Tibial artery (tissue), 4 donors: ENCODE results near the gene NR2C1.
"Not testable (repeated sequence)": the region's sequence is repeated elsewhere in the genome, so short reads cannot be mapped to it uniquely, and the experiment has no call there.

Experiments used
- DNase-seq, 2 donors: peaks; one replicate each; pipeline ENCODE4 v3.0.0-alpha.2; 2019
- H3K27ac ChIP-seq, 2 donors: fragments of 200-600 bp; sonication (generic) in 1 of 2; 1 replicate in 1 of 2; 2 replicates in 1 of 2; pipeline ENCODE4 v1.5.1; 2018 to 2019; ENCODE audit warnings: mild to moderate bottlenecking in 1 of 2
- H3K27me3 ChIP-seq, 2 donors: fragments of 200-600 bp; sonication (generic) in 1 of 2; one replicate each; pipeline versions ENCODE4 v1.5.1 to v1.6.0; 2016 to 2019
- H3K36me3 ChIP-seq, 3 donors: fragments of 200-600 bp; sonication (generic) in 2 of 3; one replicate each; pipeline ENCODE4 v1.5.1; 2016 to 2019; ENCODE audit warnings: mild to moderate bottlenecking in 2 of 3
- H3K4me1 ChIP-seq, 4 donors: fragments of 200-600 bp; sonication (generic) in 2 of 4; 1 replicate in 3 of 4; 2 replicates in 1 of 4; pipeline ENCODE4 v1.5.1; 2016 to 2019
- H3K4me3 ChIP-seq, 2 donors: fragments of 200-600 bp; sonication (generic) in 1 of 2; 1 replicate in 1 of 2; 2 replicates in 1 of 2; pipeline ENCODE4 v1.5.1; 2018 to 2019; ENCODE audit warnings: mild to moderate bottlenecking in 2 of 2
- H3K9me3 ChIP-seq, 3 donors: fragments of 200-600 bp; sonication (generic) in 1 of 3; one replicate each; pipeline ENCODE4 v1.5.1; 2016 to 2019
- intact Hi-C: fragments of 100-400 bp; cut with DNase I; formaldehyde crosslinking; loops from one replicate; pipeline ENCODE4 v1.15.0; 2023; ENCODE audit warnings: low total_unique reads
- TF ChIP-seq, protein P1 (sequence below), 2 experiments: fragments of 200-600 bp in 1 of 2; fragments of 450-650 bp in 1 of 2; IDR thresholded peaks; one replicate each; pipeline ENCODE4 v1.5.1; 2017 to 2019; ENCODE audit warnings: antibody characterized with exemption in 2 of 2, mild to moderate bottlenecking in 1 of 2, moderate library complexity in 1 of 2

Gene NR2C1

GRCh38 chr12:95105540-95105939 lies 32.1 kb upstream of the NR2C1 start:
- DNase-seq: no peak
- H3K4me3 ChIP-seq: no peak overlapping the region
- H3K9me3 ChIP-seq: no peaks in the 10 kb centered on the region
- no peaks in the 10 kb centered on the region for H3K4me1 ChIP-seq
- H3K27ac ChIP-seq: no peak overlapping the region
- TF ChIP-seq, protein P1, sequence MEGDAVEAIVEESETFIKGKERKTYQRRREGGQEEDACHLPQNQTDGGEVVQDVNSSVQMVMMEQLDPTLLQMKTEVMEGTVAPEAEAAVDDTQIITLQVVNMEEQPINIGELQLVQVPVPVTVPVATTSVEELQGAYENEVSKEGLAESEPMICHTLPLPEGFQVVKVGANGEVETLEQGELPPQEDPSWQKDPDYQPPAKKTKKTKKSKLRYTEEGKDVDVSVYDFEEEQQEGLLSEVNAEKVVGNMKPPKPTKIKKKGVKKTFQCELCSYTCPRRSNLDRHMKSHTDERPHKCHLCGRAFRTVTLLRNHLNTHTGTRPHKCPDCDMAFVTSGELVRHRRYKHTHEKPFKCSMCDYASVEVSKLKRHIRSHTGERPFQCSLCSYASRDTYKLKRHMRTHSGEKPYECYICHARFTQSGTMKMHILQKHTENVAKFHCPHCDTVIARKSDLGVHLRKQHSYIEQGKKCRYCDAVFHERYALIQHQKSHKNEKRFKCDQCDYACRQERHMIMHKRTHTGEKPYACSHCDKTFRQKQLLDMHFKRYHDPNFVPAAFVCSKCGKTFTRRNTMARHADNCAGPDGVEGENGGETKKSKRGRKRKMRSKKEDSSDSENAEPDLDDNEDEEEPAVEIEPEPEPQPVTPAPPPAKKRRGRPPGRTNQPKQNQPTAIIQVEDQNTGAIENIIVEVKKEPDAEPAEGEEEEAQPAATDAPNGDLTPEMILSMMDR (IDR thresholded peaks at IDR 0.05): no peak
- H3K36me3 ChIP-seq: peaks cover 0 to 37% (median 7%) of the 10 kb centered on the region in 3 donors
- intact Hi-C loops: no loop called here
- no peaks in the 10 kb centered on the region for H3K27me3 ChIP-seq

DNA sequence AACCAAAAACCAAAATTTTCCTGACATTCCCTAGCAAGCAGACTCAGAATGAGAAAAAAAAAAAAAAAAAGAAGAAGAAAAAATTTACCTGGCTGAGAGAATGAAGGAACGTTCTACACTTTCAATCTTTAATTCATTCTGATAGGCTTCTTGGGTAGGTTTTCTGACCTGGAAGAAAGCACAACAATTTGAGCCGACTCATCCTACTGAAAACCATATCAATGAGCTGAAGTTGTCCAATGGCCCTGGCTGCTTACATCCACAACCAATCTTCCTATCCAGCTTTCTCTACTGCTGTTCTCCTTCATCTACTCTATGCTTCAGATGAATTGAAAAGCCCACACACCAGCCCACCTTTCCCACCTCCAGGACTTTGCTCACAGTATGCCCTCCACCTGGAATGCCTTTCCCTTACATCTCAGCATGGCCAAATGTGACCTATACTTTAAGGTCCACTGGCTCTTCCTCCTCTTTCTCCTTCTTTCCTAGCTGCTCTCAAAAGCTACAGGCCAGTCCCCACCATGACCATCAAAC lies 31.6 kb upstream of the NR2C1 start:
- no peaks in the 10 kb centered on the region for H3K4me1 ChIP-seq
- H3K36me3 ChIP-seq: peaks cover 0 to 36% (median 7%) of the 10 kb centered on the region in 3 donors
- no peak overlapping the region for H3K27ac ChIP-seq
- H3K27me3 ChIP-seq: no peaks in the 10 kb centered on the region
- DNase-seq: no peak
- intact Hi-C loops: no loop called here
- H3K9me3 ChIP-seq: no peaks in the 10 kb centered on the region
- H3K4me3 ChIP-seq: no peak overlapping the region
- TF ChIP-seq, protein P1 (IDR thresholded peaks at IDR 0.05): no peak

GRCh38 chr12:95102916-95103671 lies 29.7 kb upstream of the NR2C1 start:
- Histone ChIP-seq H3K36me3 (peaks cover 0 to 25% (median 7%) of the 10 kb centered on the region in 3 donors), H3K9me3 (no peaks in the 10 kb centered on the region), H3K4me3 (no peak overlapping the region), H3K27ac (no peak overlapping the region), H3K4me1 (peaks cover 0 to 4% (median 1%) of the 10 kb centered on the region in 4 donors), H3K27me3 (no peaks in the 10 kb centered on the region)
- no peak for DNase-seq
- TF ChIP-seq, protein P1 (IDR thresholded peaks at IDR 0.05): no peak
- intact Hi-C loops: no loop called here

DNA sequence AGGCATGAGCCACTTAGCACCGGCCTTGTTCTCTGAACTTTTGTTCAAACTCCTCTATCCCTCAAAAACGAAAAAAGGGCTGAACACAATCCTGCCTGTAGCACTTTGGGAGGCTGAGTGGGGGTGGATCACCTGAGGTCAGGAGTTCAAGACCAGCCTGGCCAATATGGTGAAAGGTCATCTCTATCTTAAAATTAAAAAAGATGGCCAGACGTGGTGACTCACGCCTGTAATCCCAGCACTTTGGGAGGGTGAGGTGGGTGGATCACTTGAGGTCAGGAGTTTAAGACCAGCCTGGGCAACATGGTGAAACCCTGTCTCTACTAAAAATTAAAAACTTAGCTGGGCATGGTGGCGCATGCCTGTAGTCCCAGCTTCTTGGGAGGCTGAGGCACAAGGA lies 28.5 kb upstream of the NR2C1 start:
- H3K27me3 ChIP-seq, H3K4me1 ChIP-seq, intact Hi-C loops, H3K27ac ChIP-seq, H3K4me3 ChIP-seq, DNase-seq, H3K9me3 ChIP-seq: not testable (repeated sequence)
- H3K36me3 ChIP-seq: peaks cover 0 to 25% (median 7%) of the 10 kb centered on the region in 3 donors

DNA sequence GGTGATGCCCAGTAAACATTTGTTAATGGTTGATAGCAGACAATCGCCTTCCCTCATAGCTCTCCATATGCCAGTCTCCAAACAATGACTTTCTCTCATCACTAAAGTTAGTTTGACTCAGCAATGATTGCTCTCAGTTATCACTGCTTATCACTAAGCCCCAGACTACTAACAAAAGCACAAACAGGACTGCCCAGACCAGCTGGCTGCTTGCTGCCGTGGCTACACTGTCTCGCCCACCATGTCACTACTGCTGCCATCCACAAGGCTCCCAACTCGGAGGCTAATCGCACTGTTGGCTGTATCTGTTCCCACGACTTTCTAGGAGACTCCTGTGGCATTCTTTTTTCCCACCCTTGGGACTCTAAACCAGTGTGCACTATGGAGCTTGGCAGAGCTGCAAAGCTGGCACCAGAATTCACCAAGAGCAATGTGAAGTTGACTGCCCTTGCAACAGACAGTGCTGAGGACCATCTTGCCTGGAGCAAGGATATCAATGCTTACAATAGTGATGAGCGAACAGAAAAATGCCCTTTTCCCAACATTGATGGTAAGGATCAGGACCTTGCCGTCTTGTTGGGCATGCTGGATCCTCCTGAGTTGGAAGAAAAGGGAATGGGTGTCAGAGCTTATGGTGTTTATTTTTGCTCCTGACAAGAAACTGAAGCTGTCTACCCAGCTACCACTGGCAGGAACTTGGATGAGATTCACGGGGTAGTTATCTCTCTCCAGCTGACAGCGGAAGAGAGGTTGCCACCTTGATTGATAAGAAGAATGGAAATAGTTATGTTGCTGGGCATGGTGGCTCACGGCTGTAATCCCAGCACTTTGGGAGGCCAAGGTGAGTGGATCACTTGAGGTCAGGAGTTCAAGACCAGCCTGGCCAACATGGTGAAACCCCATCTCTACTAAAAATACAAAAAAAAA lies 27.1 kb upstream of the NR2C1 start:
- intact Hi-C loops: no loop called here
- Histone ChIP-seq H3K36me3 (peaks cover 0 to 22% (median 7%) of the 10 kb centered on the region in 3 donors), H3K27ac (no peak overlapping the region), H3K4me1 (peaks cover 0 to 14% (median 4%) of the 10 kb centered on the region in 4 donors), H3K4me3 (no peak overlapping the region), H3K9me3 (no peaks in the 10 kb centered on the region), H3K27me3 (no peaks in the 10 kb centered on the region)
- TF ChIP-seq, protein P1 (IDR thresholded peaks at IDR 0.05): no peak
- no peak for DNase-seq
